Pancreas (tissue), 10 donors: Measurements from ENCODE around the gene HIVEP3. TPM values are rescaled to one million over a fixed set of nuclear protein-coding genes. Genes with fewer than 3 reads are reported as not detected.
A peak's percentile ranks its signal among the peaks of the same experiment; 100 is the strongest.

Experiments used
- ATAC-seq, 4 donors: fragments of 200-7000 bp; cut with Tn5 transposase; one replicate each; pipeline versions ENCODE4 v1.8.0 to v1.9.1; 2020; ENCODE audit warnings: mild to moderate bottlenecking in 4 of 4, moderate library complexity in 4 of 4
- DNase-seq, 6 donors: peaks; one replicate each; pipeline ENCODE4 v3.0.0-alpha.2; 2020
- FAIRE-seq: peaks from 2 replicates; lab custom pipeline; 2012; peaks lifted over from hg19 to GRCh38; lab: Jason Lieb, UNC
- H3K27ac ChIP-seq, 4 donors: fragments of 200-600 bp; sonication (generic); 1 replicate in 3 of 4; 2 replicates in 1 of 4; pipeline versions ENCODE4 v1.5.0 to v1.8.0; 2020
- H3K27me3 ChIP-seq, 4 donors: fragments of 200-600 bp; one replicate each; pipeline ENCODE4 v1.8.0; 2021
- H3K36me3 ChIP-seq, 3 donors: fragments of 200-600 bp; sonication (generic) in 1 of 3; one replicate each; pipeline versions ENCODE4 v1.5.0 to v1.8.0; 2020 to 2021
- H3K4me1 ChIP-seq, 3 donors: fragments of 200-600 bp; one replicate each; pipeline ENCODE4 v1.8.0; 2021
- H3K4me3 ChIP-seq, 4 donors: fragments of 200-600 bp; sonication (generic) in 2 of 4; one replicate each; pipeline versions ENCODE4 v1.5.0 to v1.8.0; 2020 to 2021
- H3K9me3 ChIP-seq, 4 donors: fragments of 200-600 bp; one replicate each; pipeline ENCODE4 v1.8.0; 2021
- WGBS, 2 donors: extraction: QIAGEN DNeasy Blood & Tissue Kit; methylation state at CpG; one replicate each; pipeline ENCODE4 v1.1.7; 2013; 5-methylcytosine and 5-hydroxymethylcytosine counted together
- intact Hi-C, 3 donors: fragments of 100-400 bp; cut with DNase I; formaldehyde crosslinking; loops; one replicate each; pipeline versions ENCODE4 v1.11.1 to v1.14.2; 2022
- polyA plus RNA-seq, 2 donors: library from polyadenylated mRNA; stranded (reverse); fragments of 200-250 nt; gene quantifications; one replicate each; pipeline ENCODE4 v1.2.3, GENCODE V29; 2013
- total RNA-seq, 6 donors: library from RNA; stranded (reverse); fragmentation: NEBNext Ultra II Directional in 4 of 6; extraction: Animal tissue kit (Norgen Biotek cat#: 25700) in 4 of 6; gene quantifications; one replicate each; pipeline versions ENCODE4 v1.2.1 to v1.2.4, GENCODE V29; 2021 to 2023
- TF ChIP-seq, protein P1 (sequence below), 4 donors: fragments of 200-600 bp; sonication (generic) in 3 of 4; IDR thresholded peaks; one replicate each; pipeline versions ENCODE4 v1.5.0 to v1.8.0; 2021; ENCODE audit warnings: antibody characterized with exemption in 4 of 4
- donor health status: healthy with polysubstance abuse.
- donor health status: DM: no; HTN: no; CAD: no; lungs with moderate emphysema.
- donor health status: DM: no; HTN: no; CAD: no.
- donor health status: control.
- donor health status: control.
- donor health status: Bipolar disorder and iron deficiency.
- donor health status: DM: yes; HTN: yes; CAD: no.
- donor health status: DM: no; HTN: no; CAD: no.
- donor health status: DM: no; HTN: no; CAD: no.
- donor health status: DM: yes; HTN: yes; CAD: no.

Gene HIVEP3
- total and polyA plus RNA-seq, 8 donors, result 2.7 to 5.0 (median 3.1) TPM

DNA sequence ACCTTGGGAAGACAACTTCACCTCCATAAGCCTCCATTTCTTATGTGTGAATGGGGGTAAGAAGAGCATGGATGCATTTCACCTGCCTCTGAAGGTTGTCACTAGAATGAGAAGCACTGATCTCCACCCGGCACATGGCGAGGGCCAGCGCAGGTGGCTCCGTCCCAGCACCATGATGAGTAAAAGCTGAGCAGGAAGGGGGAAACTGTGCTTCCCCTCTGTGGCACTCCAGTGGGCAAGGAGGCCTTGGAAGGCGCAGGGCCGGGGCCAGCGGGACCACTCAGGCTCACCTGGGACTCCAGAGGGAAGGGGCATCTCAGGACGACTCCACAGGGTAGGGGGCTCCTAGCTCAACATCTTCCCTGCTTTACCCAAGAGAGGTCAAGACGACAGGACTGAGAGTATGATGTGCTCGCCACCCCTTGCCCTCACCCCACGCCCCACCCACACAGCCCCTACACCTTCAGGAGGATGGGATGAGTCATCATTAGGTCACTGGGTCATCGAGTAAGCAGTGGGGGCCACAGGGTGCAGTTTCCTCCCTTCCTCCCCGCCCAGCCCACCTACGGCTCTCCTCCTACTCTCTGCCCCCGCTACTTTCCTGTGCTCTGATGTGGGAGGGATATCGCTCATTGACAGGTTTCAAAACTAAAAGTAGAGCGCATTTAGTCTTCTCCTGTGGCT lies 112.1 kb downstream of the HIVEP3 start:
- Histone ChIP-seq H3K36me3 (no peaks in the 10 kb centered on the region), H3K4me1 (no peaks in the 10 kb centered on the region), H3K9me3 (no peaks in the 10 kb centered on the region), H3K4me3 (no peak overlapping the region), H3K27me3 (no peaks in the 10 kb centered on the region), H3K27ac (no peak overlapping the region)
- no peak for ATAC-seq
- no peak for DNase-seq
- intact Hi-C loops, result no loop called here
- TF ChIP-seq, protein P1, sequence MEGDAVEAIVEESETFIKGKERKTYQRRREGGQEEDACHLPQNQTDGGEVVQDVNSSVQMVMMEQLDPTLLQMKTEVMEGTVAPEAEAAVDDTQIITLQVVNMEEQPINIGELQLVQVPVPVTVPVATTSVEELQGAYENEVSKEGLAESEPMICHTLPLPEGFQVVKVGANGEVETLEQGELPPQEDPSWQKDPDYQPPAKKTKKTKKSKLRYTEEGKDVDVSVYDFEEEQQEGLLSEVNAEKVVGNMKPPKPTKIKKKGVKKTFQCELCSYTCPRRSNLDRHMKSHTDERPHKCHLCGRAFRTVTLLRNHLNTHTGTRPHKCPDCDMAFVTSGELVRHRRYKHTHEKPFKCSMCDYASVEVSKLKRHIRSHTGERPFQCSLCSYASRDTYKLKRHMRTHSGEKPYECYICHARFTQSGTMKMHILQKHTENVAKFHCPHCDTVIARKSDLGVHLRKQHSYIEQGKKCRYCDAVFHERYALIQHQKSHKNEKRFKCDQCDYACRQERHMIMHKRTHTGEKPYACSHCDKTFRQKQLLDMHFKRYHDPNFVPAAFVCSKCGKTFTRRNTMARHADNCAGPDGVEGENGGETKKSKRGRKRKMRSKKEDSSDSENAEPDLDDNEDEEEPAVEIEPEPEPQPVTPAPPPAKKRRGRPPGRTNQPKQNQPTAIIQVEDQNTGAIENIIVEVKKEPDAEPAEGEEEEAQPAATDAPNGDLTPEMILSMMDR (IDR thresholded peaks at IDR 0.05), result no peak
- no peak for FAIRE-seq
- 88 to 90% methylated on average over 17 of the region's 17 CpGs for WGBS, 2 donors

DNA sequence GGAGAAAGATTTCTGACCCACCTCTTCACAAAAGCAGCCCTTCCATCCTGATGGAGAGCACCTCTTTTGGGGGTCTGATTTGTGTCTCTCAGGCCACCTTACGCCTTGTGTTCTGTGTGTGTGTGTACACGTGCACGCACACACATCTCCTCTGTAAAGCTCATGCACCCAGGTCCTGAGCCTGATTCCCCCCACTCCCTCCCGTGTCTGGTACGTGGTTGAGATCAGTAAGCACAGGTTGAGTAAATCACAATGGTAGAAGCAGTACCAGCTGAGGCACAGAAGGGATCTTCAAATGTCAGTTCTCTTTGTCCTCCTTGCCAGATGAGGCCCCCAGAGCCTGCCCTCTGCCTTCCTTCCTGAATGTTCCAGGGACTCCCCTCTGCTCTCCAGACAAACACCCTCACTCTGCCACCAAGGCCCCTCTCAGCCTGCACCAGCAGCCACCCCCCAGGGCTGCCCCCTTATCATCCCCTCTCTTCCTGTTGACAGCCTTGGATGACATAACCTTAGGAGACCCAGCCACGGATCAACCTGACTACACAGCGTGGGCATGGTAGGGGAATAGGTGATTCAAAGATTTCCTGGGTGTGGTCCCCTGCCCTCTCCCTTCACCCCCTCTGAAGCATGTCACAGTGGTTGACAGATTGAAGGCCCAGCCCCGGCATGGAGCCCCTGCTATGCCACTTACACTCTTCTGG lies 112.8 kb downstream of the HIVEP3 start:
- intact Hi-C loops, result no loop called here
- no peak for ATAC-seq
- H3K9me3 ChIP-seq, result no peaks in the 10 kb centered on the region
- H3K36me3 ChIP-seq, result no peaks in the 10 kb centered on the region
- FAIRE-seq, result no peak
- WGBS, 2 donors, result 89 to 95% methylated on average over 8 of the region's 8 CpGs
- H3K4me1 ChIP-seq, result no peaks in the 10 kb centered on the region
- no peak overlapping the region for H3K4me3 ChIP-seq
- TF ChIP-seq, protein P1 (IDR thresholded peaks at IDR 0.05), result no peak
- H3K27me3 ChIP-seq, result no peaks in the 10 kb centered on the region
- DNase-seq, result no peak
- H3K27ac ChIP-seq, result no peak overlapping the region

DNA sequence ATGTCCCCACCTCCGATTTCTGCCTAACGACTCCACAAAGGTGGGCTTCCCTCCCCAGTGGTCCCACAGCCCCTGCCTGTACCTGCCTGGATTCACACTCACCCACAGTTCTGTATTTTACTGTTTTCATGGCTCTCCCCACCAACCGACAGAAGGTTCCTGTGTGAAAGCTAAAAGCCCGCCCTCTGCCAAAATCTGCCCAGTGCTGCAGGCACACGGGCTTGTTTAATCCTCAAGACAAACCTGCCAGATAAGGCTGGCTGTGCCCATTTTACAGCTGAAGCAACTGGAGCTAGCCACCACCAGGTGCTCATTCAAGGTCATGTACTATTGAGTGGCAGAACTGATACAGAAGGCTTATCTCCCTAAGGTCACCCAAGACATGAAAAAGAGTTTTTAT lies 114.5 kb downstream of the HIVEP3 start:
- DNase-seq, result no peak
- no peaks in the 10 kb centered on the region for H3K36me3 ChIP-seq
- TF ChIP-seq, protein P1 (IDR thresholded peaks at IDR 0.05), result no peak
- H3K9me3 ChIP-seq, result no peaks in the 10 kb centered on the region
- no peak for FAIRE-seq
- WGBS, 2 donors, result 55 to 70% methylated on average over 5 of the region's 5 CpGs
- intact Hi-C loops, result no loop called here
- peak in 1 of 4 donors; percentile 11 for ATAC-seq
- no peaks in the 10 kb centered on the region for H3K27me3 ChIP-seq
- no peaks in the 10 kb centered on the region for H3K4me1 ChIP-seq
- no peak overlapping the region for H3K4me3 ChIP-seq
- H3K27ac ChIP-seq, result no peak overlapping the region

DNA sequence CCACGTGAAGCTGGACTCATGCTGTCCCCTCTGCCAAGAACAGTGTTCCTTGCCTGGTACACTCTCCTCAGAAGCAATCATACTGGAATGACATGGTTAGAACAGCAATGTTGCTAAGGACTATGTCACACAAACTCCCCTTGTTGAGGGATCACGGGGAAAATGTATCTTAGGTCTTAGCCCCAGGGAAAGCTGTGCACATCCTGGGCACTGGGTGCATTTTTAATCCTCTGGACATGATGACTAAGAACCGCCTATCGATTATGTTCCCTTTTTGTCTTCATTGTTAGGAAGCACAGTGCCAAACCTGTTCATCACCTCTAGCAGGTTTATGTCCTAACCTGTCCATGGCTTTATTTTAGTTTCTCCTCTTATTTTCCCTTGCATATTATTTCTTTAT lies 115.1 kb downstream of the HIVEP3 start:
- Histone ChIP-seq H3K4me3 (no peak overlapping the region), H3K36me3 (no peaks in the 10 kb centered on the region), H3K9me3 (no peaks in the 10 kb centered on the region), H3K27me3 (no peaks in the 10 kb centered on the region), H3K27ac (no peak overlapping the region), H3K4me1 (no peaks in the 10 kb centered on the region)
- 89 to 90% methylated on average over 4 of the region's 4 CpGs for WGBS, 2 donors
- FAIRE-seq (no peak), ATAC-seq (no peak), DNase-seq (no peak)
- intact Hi-C loops, result no loop called here
- TF ChIP-seq, protein P1 (IDR thresholded peaks at IDR 0.05), result no peak
